Heart left ventricle (tissue), 16 donors: ENCODE measurements around the gene SERINC5. TPM values are rescaled to one million over a fixed set of nuclear protein-coding genes. Genes with fewer than 3 reads are reported as not detected.

ENCODE experiments used
- ATAC-seq, 4 donors: fragments of 200-7000 bp; cut with Tn5 transposase; one replicate each; pipeline ENCODE4 v1.9.1; 2020 to 2022; ENCODE audit warnings: moderate library complexity in 4 of 4, mild to moderate bottlenecking in 3 of 4, moderate number of reproducible peaks in 1 of 4
- DNase-seq, 5 donors: peaks; one replicate each; pipeline ENCODE4 v3.0.0-alpha.2; 2020
- H3K27ac ChIP-seq, 12 donors: fragments of 200-600 bp; sonication (generic) in 4 of 12; one replicate each; pipeline versions ENCODE4 v1.5.0 to v1.8.0; 2016 to 2022; ENCODE audit warnings: mild to moderate bottlenecking in 2 of 12
- H3K27me3 ChIP-seq, 9 donors: fragments of 200-600 bp; sonication (generic) in 2 of 9; one replicate each; pipeline versions ENCODE4 v1.5.1 to v1.8.0; 2016 to 2022; ENCODE audit warnings: mild to moderate bottlenecking in 3 of 9
- H3K36me3 ChIP-seq, 9 donors: fragments of 200-600 bp; sonication (generic) in 2 of 9; one replicate each; pipeline versions ENCODE4 v1.5.0 to v1.8.0; 2018 to 2022; ENCODE audit warnings: mild to moderate bottlenecking in 2 of 9
- H3K4me1 ChIP-seq, 12 donors: fragments of 200-600 bp; sonication (generic) in 4 of 12; one replicate each; pipeline versions ENCODE4 v1.5.0 to v1.8.0; 2016 to 2022; ENCODE audit warnings: mild to moderate bottlenecking in 3 of 12
- H3K4me3 ChIP-seq, 12 donors: fragments of 200-600 bp; sonication (generic) in 4 of 12; one replicate each; pipeline versions ENCODE4 v1.5.0 to v1.8.0; 2017 to 2022; ENCODE audit warnings: mild to moderate bottlenecking in 9 of 12, moderate library complexity in 4 of 12
- H3K9me3 ChIP-seq, 12 donors: fragments of 200-600 bp; sonication (generic) in 4 of 12; one replicate each; pipeline versions ENCODE4 v1.5.0 to v1.8.0; 2016 to 2022; ENCODE audit warnings: mild to moderate bottlenecking in 1 of 12
- CTCF ChIP-seq, 12 donors: fragments of 200-600 bp; sonication (generic) in 4 of 12; IDR thresholded peaks; one replicate each; pipeline versions ENCODE4 v1.5.0 to v1.8.0; 2018 to 2022; ENCODE audit warnings: antibody characterized with exemption in 12 of 12, mild to moderate bottlenecking in 5 of 12
- POLR2A ChIP-seq, 2 donors: fragments of 450-650 bp; IDR thresholded peaks; one replicate each; pipeline ENCODE4 v1.6.1; 2017; ENCODE audit warnings: antibody characterized with exemption in 2 of 2, mild to moderate bottlenecking in 2 of 2, moderate library complexity in 2 of 2
- WGBS, 4 donors: extraction: QIAGEN DNeasy Blood & Tissue Kit in 2 of 4; methylation state at CpG; one replicate each; pipeline versions ENCODE4 v1.1.5 to v1.1.7; 2013 to 2018; 5-methylcytosine and 5-hydroxymethylcytosine counted together
- intact Hi-C, 10 donors: fragments of 100-400 bp; cut with DNase I; formaldehyde crosslinking; loops; one replicate each; pipeline versions ENCODE4 v1.11.1 to v1.14.2; 2022
- polyA plus RNA-seq, 2 donors: library from polyadenylated mRNA; stranded (reverse); fragments of 200-250 nt; gene quantifications; one replicate each; pipeline ENCODE4 v1.2.3, GENCODE V29; 2013
- total RNA-seq, 9 donors: library from RNA; depleted of rRNA in 2 of 9; stranded (reverse); fragments of >200 nt in 2 of 9; fragmentation: NEBNext Ultra II Directional in 3 of 9; extraction: Animal tissue kit (Norgen Biotek cat#: 25700) in 3 of 9; gene quantifications; one replicate each; pipeline versions ENCODE4 v1.1.0 to v1.2.4, GENCODE V29; 2016 to 2023
- donor health status: ischemic (EF 13 %, LVEDD 7.1; RV severe dilation, severe dysfunction).
- donor health status: healthy with polysubstance abuse.
- donor health status: DM: no; HTN: yes; CAD: no.
- donor health status: DM: no; HTN: no; CAD: no.
- donor health status: ischemic (EF 25% LVEDD 6.9; RV normal size, moderate dysfunction).
- donor health status: ischemic (EF 25% LVEDD 5.7; RV mildly dilated, moderate dysfunction).
- donor health status: healthy.
- donor health status: DM: yes; HTN: yes; CAD: no.
- donor health status: ischemic (EF 35%, LVEDD 5.7; RV mildly dilated, moderate dysfunction).
- donor health status: nonischemic (EF 11% LVEDD 7.7; RV severe dilation, severe dysfunction).
- donor health status: DM: yes; HTN: yes; CAD: no.
- donor health status: PGD.
- donor health status: ischemic (EF 29% LVEDD 5.4; RV normal size, mild dysfunction).
- donor health status: nonischemic (EF 23%, LVEDD 6.1; RV moderate dilation, normal function).

SERINC5 gene
- total and polyA plus RNA-seq, 11 donors = 3.2 to 25.9 (median 13.5) TPM

- intact Hi-C loops = no loop called here
- no peak for TF ChIP-seq CTCF (IDR thresholded peaks at IDR 0.05)
- no peak for ATAC-seq
- Histone ChIP-seq H3K4me1 (peaks cover 0 to 48% (median 0%) of the 10 kb centered on the region in 12 donors), H3K4me3 (no peak overlapping the region), H3K27me3 (no peaks in the 10 kb centered on the region), H3K9me3 (peaks cover 0 to 5% (median 0%) of the 10 kb centered on the region in 12 donors), H3K36me3 (no peaks in the 10 kb centered on the region), H3K27ac (no peak overlapping the region)
- no peak for DNase-seq
- WGBS, 4 donors = 16 to 39% (median 29%) methylated on average over 2 of the region's 2 CpGs
Observed at GRCh38 chr5:80128141-80128540, 127.7 kb downstream of the SERINC5 start.

- Histone ChIP-seq H3K36me3 (no peaks in the 10 kb centered on the region), H3K9me3 (peaks cover 0 to 5% (median 0%) of the 10 kb centered on the region in 12 donors), H3K27me3 (no peaks in the 10 kb centered on the region), H3K4me1 (peaks cover 0 to 53% (median 0%) of the 10 kb centered on the region in 12 donors), H3K27ac (peak overlapping the region in 2 of 12 donors; percentile 36 to 80), H3K4me3 (no peak overlapping the region)
- ATAC-seq (peak in 3 of 4 donors; percentile 55 to 70 (median 64)), DNase-seq (no peak)
- TF ChIP-seq CTCF (IDR thresholded peaks at IDR 0.05) = no peak
- no peak for TF ChIP-seq POLR2A (IDR thresholded peaks at IDR 0.05)
- WGBS, 4 donors = 83 to 95% (median 90%) methylated on average over 4 of the region's 4 CpGs
- intact Hi-C loops = no loop called here
Observed at GRCh38 chr5:80127116-80127552, 128.7 kb downstream of the SERINC5 start.

GRCh38 chr5:80125962-80126480, 129.8 kb downstream of the SERINC5 start:
- TF ChIP-seq POLR2A (IDR thresholded peaks at IDR 0.05) (no peak), CTCF (IDR thresholded peaks at IDR 0.05) (no peak)
- H3K27ac ChIP-seq = peak overlapping the region in 2 of 12 donors; percentile 43 to 80
- H3K36me3 ChIP-seq = no peaks in the 10 kb centered on the region
- ATAC-seq (peak; percentile 39 to 57 (median 52)), DNase-seq (no peak)
- H3K9me3 ChIP-seq = peaks cover 0 to 5% (median 0%) of the 10 kb centered on the region in 12 donors
- H3K4me3 ChIP-seq = no peak overlapping the region
- intact Hi-C loops = no loop called here
- 65 to 74% (median 70%) methylated on average over 4 of the region's 4 CpGs for WGBS, 4 donors
- H3K27me3 ChIP-seq = no peaks in the 10 kb centered on the region
- peaks cover 0 to 53% (median 0%) of the 10 kb centered on the region in 12 donors for H3K4me1 ChIP-seq

DNA sequence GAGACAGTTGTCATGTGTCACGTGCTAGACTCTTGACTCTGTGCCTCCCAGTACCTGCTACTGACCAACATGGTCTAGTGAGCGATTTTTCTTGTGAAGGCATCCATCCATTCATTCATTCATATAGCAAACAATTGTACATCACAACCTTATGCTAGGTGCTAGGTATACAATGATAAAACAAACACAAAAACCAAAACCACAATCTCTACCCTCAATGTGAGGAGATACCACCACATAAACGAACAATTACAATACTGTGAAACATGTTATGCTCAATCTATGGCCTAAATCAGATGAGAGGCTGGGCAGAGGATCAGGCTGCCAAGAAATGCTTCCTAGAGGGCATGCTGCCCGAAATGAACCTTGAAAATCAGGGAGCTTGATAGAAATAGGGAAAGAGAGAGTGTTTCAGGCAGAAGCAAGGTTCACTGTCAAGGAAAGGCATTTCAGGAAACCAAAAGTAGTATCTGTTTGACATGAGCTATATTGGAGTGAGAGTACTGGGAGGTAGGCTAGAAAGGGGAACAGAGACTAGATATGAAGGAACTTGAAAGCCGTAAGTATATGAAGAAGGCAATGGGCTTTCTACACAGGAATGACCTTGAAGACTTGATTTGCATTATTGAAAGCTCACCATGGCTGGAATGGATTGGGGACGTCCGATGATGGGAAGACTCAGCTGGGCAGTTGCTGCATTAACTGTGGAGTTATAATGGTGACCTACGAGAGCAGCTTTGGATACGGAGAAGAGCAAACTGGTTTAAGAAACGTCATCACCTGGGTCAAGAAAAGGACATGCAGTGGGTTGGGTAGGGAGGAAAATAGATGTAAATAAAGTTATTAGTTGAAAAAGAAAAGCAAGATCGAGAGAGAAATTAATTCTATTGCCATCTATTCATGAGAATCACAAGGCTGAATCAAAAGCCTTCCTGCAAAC, 130.6 kb downstream of the SERINC5 start:
- no peaks in the 10 kb centered on the region for H3K36me3 ChIP-seq
- DNase-seq (no peak), ATAC-seq (no peak)
- intact Hi-C loops = no loop called here
- peaks cover 0 to 53% (median 0%) of the 10 kb centered on the region in 12 donors for H3K4me1 ChIP-seq
- 87 to 95% (median 94%) methylated on average over 11 of the region's 11 CpGs for WGBS, 4 donors
- no peaks in the 10 kb centered on the region for H3K27me3 ChIP-seq
- peaks cover 0 to 5% (median 0%) of the 10 kb centered on the region in 12 donors for H3K9me3 ChIP-seq
- TF ChIP-seq CTCF (IDR thresholded peaks at IDR 0.05) (no peak), POLR2A (IDR thresholded peaks at IDR 0.05) (no peak)
- no peak overlapping the region for H3K4me3 ChIP-seq
- H3K27ac ChIP-seq = peak overlapping the region in 3 of 12 donors; percentile 28 to 80 (median 43)
